Skin of body (tissue), 2 donors: Measurements from ENCODE around the gene MTCH1. TPM values are rescaled to one million over a fixed set of nuclear protein-coding genes. Genes with fewer than 3 reads are reported as not detected.
A peak's percentile ranks its signal among the peaks of the same experiment; 100 is the strongest.

Experiments
- DNase-seq: peaks from one replicate; lab custom pipeline; 2025; lab: John Stamatoyannopoulos, UW
- total RNA-seq: library from RNA; depleted of rRNA; stranded (reverse); fragments of >200 nt; gene quantifications from one replicate; pipeline ENCODE4 v1.2.3, GENCODE V29; 2014

The MTCH1 gene
- 105 TPM for total RNA-seq

- peak; percentile 93 for DNase-seq
Measured at GRCh38 chr6:36985808-36986703, at the start of gene MTCH1. MTCH1 (minus strand) TSS chr6:36986196; CDS start chr6:36986173, 23 bp downstream.

GRCh38 chr6:37033819-37034795 is 48.1 kb upstream of the MTCH1 start:
- DNase-seq: no peak

- no peak for DNase-seq
Measured at GRCh38 chr6:37033255-37033654, 47.3 kb upstream of the MTCH1 start.

GRCh38 chr6:37032239-37032638 is 46.2 kb upstream of the MTCH1 start:
- no peak for DNase-seq

GRCh38 chr6:37030599-37030998 is 44.6 kb upstream of the MTCH1 start:
- DNase-seq: no peak

GRCh38 chr6:37029249-37029971 is 43.4 kb upstream of the MTCH1 start:
- DNase-seq: peak; percentile 16

GRCh38 chr6:37027811-37028469 is 41.9 kb upstream of the MTCH1 start:
- no peak for DNase-seq

- DNase-seq: no peak
Measured at GRCh38 chr6:37027036-37027720, 41.2 kb upstream of the MTCH1 start.

- no peak for DNase-seq
Measured at GRCh38 chr6:37025621-37026466, 39.8 kb upstream of the MTCH1 start.

GRCh38 chr6:37024656-37025337 is 38.8 kb upstream of the MTCH1 start:
- no peak for DNase-seq

- no peak for DNase-seq
Measured at GRCh38 chr6:37022135-37022863, 36.3 kb upstream of the MTCH1 start.

GRCh38 chr6:37021356-37022129 is 35.5 kb upstream of the MTCH1 start:
- DNase-seq: no peak

- DNase-seq: no peak
Measured at GRCh38 chr6:37020812-37021211, 34.8 kb upstream of the MTCH1 start.

GRCh38 chr6:37020381-37020780 is 34.4 kb upstream of the MTCH1 start:
- no peak for DNase-seq

GRCh38 chr6:37019065-37019450 is 33.1 kb upstream of the MTCH1 start:
- no peak for DNase-seq

- DNase-seq: peak; percentile 88
Measured at GRCh38 chr6:37018198-37019064, 32.4 kb upstream of the MTCH1 start.
